Measurements from ENCODE around the gene ZIM2.
"Not testable (repeated sequence)": the region's sequence is repeated elsewhere in the genome, so short reads cannot be mapped to it uniquely, and the experiment has no call there.

The ZIM2 gene

GRCh38 chr19:56840451-56841192 is at the start of gene ZIM2, which contains the start of gene PEG3:
Gene ZIM2 (minus strand): TSS chr19:56840726. CDS start chr19:56824277, 16,449 bp downstream.
Gene PEG3 (minus strand): TSS chr19:56840726. CDS start chr19:56824655, 16,071 bp downstream.
- no peak for DNase-seq

DNA sequence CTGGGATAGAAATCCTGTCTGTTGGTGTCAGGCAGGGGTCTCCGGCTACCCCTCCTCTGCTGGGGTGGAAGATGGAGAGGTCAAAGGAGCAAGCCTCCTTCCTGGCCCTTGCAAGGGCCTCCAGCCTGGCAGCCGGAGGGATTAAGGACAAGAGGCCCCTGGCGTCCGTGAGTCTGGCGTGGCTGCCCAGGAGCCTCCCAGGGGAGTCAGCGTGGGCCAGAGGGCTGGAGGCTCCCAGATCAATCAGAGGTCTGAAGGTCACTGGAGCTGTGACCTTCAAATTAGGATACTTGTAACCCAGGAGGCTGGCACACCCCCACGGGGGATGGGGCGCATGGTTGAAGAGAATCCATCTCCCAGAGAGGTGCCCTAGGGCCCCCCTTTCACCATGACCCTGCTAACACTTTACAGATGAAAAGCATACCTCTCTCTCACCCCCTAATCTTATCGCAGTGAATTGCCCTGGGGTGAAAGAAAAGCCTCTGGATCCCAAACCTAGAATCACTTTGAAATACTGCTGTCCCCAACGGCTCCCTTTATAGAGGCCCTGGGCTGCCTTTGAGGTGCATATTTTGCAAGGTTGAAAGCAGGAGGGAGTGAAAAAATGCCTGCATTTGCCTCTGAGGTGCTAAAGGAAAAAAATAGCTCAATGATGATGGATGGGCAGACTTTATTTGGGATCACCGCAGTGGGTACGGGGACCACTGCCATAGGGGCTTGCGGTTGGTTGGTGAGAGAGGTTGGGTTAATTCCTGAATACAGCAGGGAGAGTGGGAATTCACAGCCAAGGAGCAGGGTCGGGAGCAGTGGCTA is 44.9 kb upstream of the ZIM2 start:
- no peak for DNase-seq

DNA sequence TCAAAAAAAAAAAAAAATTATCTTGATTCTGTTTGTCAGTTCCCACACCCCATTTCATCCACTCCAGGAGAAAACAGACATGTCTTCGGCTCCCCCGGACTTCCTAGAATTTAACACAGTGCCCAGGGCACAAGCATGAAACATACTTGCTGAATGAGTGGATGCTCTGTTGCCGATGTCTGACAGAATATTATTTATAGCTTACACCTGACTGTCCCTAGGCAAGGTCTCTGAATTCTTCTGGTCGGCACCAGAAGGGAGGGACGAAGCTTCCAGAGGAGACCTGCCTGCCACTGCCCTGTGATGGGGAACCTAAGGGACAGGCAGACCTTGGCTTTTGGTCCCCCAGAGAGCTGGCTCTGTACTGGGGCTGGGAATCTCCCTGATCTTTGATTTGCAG is 43.9 kb upstream of the ZIM2 start:
- DNase-seq: no peak

- DNase-seq: no peak
Measured at GRCh38 chr19:56880592-56881190, 40.2 kb upstream of the ZIM2 start.

DNA sequence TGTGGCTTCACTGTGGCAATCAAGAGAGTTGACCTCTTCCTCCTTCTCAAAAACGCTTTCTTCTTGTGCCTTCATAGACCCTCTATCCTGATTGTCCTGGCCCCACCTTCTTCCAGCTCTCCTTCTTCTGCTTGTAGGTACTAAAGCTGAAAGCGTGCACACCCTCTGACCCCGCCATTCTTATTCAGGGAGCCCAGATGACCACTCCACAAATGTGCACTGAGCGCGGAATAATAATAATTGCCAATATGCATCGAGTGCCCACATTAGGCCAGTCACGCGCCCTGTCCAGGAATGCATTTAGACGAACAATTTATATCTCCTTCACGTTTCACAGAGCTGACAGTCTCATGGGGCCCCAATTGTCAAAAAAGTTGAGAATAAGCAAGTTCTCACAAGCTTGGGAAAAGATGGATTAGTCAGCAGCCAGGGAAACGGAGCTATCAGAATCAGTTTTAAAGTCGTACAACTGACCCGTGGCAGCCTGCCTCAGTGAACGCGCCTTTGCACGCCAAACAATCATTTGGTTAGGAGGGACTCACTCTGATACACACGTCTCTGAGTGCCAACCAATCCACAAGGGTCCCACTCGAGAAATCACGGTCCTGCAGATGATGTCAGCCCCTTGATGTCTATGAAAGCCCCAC is 36.7 kb upstream of the ZIM2 start:
- no peak for DNase-seq

GRCh38 chr19:56875717-56876116 is 35.2 kb upstream of the ZIM2 start:
- no peak for DNase-seq

DNA sequence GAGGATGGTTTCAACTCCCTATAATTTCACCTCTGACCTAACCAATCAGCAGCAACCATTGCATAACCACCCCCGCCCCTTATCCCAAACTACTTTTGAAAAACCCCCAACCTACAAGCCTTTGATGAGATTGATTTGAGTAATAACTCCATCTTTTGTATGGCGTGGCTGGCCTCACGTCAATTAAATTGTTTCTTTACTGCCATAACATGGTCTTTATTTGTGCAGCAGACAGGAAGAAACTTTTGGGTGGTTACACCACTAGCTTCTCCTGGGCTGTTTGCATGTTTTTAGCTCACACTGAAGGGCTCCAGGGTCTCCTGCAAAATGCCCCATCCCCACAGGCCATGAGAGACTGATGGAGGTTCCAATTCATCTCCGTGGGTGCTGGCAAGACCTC is 34.0 kb upstream of the ZIM2 start:
- DNase-seq: no peak

- no peak for DNase-seq
Measured at GRCh38 chr19:56873493-56873892, 33.0 kb upstream of the ZIM2 start.

DNA sequence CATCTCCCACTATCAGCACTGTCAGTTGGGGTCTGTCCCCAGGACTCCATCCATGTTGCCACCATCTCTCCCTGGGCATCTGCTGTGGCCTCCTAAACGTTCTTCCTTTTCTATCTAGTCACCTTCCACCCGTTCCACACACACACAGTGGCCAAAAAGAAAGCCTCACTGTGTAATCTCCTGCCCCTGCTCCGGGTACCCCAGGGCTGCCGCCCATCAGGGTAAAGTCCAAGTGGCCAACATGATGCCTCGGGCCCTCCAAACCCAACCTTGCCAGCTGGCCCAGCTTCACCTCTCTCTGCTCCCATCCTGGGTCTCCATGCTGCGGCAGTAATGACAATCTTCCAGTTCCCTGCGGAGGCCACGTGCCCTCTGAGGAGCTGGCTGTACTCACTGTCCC is 29.4 kb upstream of the ZIM2 start:
- no peak for DNase-seq

GRCh38 chr19:56868446-56868845 is 27.9 kb upstream of the ZIM2 start:
- no peak for DNase-seq

GRCh38 chr19:56866538-56866937 is 26.0 kb upstream of the ZIM2 start:
- no peak for DNase-seq

GRCh38 chr19:56864443-56865125 is 24.1 kb upstream of the ZIM2 start:
- no peak for DNase-seq

DNA sequence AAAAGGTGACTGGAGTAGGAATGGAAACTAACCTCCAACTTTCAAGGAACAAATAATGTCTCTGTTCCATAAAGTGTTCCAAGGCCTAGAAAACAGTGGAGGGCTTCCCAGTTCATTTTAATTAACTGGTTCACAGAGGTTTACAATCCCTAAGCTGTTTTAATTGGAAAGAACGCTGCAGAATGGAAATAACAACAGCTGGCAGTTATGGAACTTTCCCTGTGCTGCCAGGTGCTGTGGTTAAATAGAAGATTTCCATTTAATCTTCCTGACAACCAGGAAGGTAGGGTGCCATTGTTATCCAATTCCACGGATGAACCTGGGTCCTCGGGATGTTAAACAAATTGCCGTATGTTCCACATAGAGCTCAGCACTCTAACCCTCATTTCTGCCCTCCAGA is 22.2 kb upstream of the ZIM2 start:
- DNase-seq: no peak

DNA sequence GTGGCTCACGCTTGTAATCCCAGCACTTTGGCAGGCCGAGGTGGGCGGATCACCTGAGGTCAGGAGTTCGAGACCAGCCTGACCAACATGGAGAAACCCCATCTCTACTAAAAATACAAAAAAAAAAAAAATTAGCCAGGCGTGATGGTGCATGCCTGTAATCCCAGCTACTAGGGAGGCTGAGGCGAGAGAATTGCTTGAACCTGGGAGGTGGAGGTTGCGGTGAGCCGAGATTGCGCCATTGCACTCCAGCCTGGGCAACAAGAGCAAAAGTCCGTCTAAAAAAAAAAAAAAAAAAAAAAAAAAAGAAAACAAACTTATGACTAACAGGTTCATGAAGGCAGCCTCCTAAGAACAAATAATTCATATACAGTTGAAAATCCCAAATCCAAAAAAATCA is 19.9 kb upstream of the ZIM2 start:
- not testable (repeated sequence) for DNase-seq

DNA sequence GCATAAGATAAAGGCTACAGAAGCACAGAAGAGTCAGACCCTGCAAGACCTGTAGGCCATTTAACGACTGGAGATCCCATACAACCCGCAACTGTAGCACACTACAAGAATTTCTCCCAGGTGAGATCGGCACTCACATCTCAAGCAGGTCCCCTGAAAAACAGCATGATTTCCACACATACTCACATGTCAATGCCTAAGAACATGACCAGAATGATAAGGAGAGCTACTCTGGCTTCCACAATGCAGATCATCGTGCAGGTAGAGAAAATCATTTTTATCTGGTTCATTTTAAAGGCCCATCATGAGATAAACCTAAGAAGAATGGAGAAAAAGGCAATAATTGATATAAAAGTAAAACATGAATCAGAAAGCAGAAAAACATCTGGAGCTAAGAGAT is 17.5 kb upstream of the ZIM2 start:
- no peak for DNase-seq

DNA sequence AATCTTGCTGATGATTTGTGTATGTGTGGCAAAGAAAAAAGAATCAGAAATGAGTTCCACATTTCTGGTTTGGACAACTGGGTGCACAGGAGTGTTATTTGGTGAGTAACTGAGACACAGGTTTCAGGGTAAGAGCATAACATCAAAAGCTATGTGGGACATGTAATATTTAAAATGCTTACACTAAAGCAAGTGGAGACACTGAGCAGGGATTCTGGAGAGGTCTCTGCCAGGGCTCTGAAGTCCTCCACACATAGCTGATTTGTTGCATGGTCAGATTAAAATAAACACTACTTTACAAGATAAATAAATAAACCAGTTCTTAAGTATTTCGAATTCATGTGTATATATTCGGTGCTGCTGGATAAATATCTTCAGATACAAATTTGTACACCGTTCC is 16.3 kb upstream of the ZIM2 start:
- no peak for DNase-seq

DNA sequence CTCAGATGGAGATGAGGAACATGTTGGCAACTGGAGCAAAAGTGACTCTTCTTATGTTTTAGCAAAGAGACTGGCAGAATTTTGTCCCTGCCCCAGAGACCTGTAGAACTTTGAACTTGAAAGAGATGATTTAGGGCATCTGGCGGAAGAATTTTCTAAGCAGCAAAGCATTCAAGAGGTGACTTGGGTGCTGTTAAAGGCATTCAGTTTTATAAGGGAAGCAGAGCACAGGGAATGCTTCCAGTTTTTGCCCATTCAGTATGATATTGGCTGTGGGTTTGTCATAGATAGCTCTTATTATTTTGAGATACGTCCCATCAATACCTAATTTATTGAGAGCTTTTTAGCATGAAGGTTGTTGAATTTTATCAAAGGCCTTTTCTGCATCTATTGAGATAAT is 11.8 kb upstream of the ZIM2 start:
- not testable (repeated sequence) for DNase-seq

DNA sequence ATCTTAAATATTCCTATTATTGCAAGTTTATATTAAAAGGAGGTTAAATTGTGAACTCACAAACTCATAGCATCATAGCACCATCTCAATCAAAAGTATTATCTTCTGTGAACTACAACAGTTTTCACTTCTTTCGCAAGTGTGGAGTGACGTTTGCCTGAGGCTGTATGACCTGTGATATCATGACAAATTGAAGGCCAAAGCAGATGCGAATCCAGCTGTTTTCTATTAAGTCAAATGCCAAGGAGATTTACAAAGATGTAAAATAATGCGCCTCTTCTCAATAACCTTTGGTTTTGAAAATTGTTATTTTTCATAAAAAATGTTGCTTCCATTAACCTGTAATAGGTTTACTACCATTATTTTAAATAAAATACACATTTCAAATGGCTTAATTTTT is 7.6 kb upstream of the ZIM2 start:
- DNase-seq: no peak

DNA sequence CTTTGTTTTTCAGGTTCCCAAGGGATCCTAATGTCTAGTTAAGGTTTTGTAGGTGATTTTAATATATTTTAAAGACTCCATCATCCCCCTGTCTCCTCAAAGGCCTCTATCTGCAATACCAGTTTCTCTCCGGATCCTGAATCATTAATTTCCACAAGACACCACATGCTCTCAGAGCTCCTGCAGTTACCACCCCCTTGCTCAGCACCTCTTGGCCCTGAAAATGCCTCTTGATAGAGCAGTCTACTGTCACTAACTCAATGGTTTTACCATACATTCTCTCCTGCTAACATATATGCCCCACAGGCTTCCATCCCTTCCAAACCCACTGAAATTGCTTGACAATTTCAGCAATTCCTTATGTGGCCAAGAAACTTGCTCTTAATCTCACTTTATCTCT is 1.9 kb upstream of the ZIM2 start:
- DNase-seq: no peak

GRCh38 chr19:56841193-56841543 is 642 bp upstream of the ZIM2 start:
- DNase-seq: no peak

- DNase-seq: no peak
Measured at GRCh38 chr19:56839652-56840450, 675 bp downstream of the ZIM2 start.

Data from amniotic stem cell (primary cell).